Measurements from ENCODE around the gene UXS1. TPM values are rescaled to one million over a fixed set of nuclear protein-coding genes. Genes with fewer than 3 reads are reported as not detected.

The UXS1 gene
- total RNA-seq, 1 donor from 2014 or later, result 98.6 TPM

DNA sequence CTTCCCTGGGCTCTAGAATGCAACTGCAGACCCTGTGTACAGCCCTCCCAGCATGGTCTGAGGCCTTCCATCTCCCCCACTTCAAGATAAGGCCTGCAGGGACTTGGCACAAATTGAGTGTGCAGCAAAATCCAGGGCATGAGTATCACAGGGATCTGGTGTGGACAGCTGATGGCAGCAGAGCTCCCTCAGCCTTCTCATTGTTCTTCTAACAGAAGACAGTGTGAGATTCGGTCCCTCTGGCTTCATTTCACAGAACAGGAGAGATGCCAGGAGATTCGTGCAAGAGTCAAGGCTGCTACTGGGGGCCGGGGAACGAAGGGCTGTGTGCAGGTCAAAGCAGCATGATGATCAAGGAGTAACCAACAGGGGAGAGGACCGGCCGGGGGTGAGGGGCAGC lies 85.8 kb downstream of the UXS1 start:
- DNase-seq, result peak; percentile 47

DNA sequence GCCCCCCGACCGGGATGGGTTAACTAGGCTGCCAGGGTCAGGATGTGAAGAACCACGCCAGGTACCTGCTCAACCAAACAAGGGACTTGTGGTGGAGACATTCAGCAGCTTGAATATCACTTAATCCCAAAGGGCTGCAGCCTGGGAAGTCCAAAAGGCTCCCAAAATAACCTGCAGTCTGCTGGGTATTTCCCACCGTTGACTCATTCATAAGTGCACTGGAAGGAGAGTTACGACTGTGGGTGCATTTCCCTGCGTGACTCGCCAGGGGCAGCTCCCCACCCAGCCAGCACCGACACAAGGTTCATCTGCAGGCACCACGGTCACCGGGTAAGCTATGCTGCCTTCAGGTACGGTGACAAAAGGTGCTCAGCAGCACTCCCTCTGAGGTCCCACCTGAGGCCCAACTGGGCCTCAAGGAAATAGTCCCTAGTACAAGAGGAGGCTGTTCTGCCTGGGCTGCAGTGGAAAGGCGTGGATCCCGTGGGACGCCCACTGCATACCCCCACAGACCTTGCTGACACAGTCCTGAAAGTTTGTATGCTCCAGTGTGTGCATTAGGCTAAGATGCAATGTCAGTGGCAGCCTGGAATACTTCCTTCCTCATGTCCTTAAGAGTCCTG lies 86.5 kb downstream of the UXS1 start:
- no peak for DNase-seq

DNA sequence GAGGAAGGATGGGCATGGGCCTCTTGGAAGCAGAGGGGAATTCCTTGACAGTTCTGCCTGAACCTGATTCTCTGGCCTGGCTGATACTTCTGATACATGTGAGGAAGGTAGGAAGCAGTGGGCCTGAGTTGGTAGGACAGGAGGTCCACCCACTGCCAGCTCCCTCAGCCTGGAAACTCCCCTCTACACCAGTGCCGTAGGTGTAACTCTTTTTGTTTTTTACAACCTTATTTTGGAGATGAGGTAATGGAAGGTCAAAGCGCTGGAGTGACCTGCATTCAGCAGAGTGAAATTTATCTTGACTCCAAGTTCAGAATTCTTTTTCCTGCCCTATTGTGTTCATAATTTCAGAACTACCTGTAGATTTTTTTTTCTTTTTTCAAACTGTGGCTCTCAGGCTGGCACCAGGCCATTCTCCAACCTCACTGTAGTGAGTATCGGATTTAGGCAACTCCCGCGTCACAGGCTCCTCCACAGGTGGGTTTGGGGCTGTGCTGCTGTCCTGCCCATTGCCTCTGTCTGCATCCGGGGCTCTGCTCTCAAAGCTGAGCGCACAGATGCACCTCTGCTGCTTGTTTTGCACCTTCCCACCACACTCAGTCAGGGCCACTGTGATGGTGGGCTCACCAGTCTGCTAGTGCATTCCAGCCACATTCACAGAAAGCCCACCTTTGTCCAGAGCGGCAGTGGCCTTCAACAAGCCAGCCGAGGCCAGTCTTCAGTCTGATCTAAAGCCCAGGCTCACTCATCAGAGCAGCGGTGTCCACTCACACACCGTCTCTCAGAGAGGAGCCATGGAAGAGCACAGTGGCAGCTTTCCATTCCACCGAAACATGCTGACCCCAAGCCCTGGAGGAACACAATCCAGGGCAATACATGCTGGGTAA lies 87.2 kb downstream of the UXS1 start:
- DNase-seq, result no peak

DNA sequence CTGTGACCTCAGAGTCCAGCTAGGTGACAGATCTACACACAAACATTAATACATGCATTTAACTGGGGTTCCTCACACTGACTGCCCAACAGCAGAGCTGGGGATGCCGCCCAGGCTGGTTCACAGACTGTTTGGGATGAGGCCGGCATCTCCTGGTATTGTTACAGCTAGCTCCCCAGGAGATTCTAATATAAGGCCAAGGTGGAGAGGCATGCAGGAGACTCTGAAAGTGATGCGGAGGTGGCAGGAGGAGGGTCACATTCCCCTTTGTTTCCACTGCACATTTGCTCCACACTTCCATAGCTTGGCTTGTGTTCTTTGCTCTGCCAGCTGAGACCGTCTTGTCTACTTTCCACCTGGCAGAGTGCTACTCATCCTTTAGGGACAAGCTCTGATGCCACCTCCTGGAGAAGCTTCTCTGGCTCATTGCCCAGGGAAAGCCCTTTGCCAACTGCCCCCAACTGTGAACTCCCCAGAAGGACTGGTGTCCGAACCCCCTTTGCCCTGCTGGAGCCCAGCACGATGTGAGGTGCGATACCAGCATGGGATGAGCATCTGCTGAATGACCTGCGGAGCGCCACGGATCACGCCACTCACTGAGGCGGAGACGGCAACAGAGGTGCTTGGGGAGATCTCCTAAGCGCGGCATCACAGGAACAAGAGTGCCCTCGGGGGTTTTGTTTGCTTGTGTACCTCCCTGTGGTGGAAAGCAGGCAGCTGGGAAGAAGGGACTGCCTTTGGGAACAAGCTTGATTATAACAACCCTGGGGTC lies 88.8 kb downstream of the UXS1 start:
- no peak for DNase-seq

DNA sequence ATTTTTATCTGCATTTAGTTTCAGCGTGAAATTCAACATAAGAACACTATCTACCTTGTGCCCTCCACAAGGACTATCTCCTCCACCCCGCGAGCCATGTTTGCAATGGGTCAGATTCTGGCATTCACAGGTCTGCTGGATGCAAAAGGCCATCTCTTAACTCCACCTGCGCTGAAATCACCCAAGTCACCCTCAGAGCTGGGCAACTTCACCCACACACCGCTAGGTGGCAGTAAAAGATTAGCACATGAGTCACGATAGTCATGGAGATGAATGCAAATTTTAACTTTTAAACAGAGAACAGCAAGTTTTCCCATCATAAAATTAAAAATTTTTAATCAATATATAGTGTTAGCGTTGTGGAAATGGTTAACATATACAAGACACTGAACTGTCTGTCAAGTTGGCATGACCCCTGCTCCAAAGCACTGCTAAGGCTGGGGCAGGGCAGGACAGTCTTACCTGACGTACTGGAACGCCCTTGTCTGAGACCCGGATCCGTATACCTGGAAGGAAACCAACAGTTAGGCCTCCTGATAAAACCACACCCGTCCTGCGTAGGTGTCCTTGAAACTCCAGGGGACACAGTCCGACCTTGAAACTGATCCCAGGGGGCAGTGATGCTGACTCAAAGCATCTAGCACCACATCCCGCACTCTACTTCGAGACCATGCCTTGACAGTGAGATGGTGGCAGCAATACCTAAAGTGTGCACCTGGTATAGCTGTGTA lies 89.6 kb downstream of the UXS1 start:
- DNase-seq, result peak; percentile 16

DNA sequence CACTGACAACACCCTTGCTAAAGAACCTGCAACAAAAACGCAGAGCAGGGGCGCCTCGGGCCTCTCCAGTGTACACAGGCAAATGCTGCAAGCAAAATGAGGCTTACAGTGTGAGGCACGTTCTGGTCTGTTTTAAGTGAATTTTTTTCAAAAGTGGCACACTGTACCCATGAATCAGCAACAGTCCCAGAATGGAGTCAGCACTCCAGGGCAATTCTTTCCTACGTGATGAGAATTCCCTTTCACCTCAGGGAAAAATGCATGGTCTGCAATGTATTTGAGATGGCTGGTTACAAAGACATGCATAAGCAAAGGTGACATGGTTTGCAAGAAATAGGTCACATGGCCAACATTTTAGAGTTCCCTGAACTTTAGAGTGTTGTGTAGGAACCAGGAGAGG lies 94.4 kb downstream of the UXS1 start:
- DNase-seq, result no peak

DNA sequence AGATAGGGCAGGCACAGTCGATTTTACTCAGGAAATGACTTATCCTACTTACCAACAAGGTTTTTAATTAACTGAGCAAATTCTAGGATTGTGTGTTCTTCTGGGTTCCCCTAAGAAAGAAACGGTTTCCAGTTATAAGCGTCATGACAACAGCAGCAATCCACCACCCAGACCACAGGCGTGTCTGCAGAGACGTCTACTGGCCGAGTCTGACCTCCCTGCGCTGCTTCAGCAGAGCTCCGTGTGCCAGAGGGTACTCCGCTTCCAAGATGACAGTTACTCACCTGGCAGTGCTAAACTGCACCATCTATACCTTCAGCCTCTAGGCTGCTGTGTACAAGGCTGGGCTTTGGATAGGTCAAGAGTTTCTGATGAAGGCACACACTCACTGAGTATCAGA lies 95.4 kb downstream of the UXS1 start:
- no peak for DNase-seq

DNA sequence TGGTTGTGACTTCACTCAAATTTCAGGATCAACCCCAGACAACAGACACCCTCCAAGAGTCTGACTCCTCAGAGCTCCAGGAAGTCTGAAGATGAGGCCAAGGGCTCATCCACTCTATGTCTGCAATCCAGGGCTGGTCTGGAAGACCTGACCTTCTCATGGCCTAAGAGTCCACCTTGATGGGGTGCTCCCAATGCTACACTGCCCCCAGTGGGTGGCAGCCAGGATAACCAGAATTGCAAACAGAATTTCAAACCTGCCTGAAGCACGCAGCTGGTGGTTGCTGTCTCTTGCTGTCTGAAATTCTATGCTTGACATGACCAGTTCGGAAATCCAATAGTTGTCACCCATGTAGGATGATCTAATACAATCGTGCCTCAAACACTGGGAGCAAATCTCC lies 96.0 kb downstream of the UXS1 start:
- DNase-seq, result no peak

DNA sequence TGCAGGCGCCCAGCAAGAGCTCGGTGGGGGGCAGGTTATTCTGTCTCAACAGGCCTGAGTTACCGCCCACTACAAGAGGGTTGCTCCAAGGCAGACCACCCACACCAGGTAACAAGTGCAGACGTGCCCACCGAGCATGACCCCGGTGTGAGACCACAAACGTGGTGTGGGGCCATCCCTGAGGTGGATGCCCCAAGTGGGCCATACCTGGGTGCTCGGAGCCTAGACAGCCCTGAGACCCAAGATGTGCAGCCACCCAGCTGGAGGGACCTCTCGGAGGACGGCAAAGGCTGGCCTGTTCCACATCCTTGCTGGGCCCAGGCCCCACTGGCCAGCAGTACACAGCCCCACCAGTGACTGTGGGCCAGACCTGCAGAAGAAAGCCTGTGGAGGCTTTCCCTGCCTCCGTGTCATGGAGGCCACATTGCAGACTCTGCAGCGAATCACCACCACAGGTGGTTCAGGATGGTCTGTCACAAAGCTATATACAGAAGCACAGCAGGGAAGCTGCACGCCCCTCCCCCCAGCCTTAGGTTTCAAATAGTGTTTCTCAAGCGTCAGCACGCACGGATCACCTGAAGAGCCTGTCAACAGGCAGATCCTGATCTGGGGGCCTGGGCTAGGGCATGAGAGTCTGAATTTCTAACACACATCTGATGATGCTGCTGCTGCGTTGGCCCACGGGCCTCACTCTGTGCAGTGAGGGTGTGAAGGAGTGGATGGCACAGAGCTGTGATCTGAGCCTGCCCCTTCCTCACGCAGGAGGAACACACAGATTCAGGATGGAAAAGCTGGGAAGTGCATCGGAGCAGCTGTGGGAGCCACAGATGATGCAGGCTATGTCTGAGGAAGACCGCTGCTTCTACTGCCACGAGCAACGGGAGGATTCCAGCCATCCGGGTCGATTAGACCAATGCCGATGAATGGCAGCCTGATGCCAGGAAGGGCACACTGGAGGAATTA lies 96.8 kb downstream of the UXS1 start:
- DNase-seq, result no peak

DNA sequence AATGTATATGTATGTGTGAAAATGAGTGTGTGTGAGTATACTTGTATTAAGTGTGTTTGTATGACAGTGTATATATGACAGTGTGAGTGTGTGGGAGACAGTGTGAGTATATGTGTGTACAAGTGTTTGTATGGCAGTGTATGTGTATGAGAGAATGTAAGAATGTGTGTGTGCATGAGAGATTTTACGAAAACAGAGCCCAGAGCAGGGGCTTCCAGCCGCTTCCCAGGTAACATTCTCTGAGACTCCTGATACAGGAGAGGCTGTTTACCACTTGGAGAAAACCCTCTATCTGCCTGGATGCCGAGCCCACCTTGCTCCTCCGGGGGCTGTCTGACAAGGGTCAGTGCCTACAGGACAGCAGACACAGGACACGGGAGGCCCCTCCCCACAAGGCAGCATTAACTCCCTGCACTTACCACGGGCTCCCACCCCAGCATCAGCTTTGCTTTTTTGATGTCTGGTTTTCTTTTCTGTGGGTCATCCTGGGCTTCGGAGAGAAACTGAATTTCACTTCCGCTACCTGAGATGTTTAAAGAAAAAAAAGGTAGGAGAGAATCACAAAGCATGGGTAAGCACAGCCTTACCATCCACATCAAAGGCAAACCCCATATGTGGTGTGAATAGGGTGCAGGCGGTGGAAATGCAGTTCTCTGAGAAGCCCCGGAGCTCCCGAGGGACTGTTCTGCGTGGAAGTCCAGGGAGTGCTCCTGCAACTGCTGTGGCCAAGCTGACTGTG lies 97.6 kb downstream of the UXS1 start:
- no peak for DNase-seq

DNA sequence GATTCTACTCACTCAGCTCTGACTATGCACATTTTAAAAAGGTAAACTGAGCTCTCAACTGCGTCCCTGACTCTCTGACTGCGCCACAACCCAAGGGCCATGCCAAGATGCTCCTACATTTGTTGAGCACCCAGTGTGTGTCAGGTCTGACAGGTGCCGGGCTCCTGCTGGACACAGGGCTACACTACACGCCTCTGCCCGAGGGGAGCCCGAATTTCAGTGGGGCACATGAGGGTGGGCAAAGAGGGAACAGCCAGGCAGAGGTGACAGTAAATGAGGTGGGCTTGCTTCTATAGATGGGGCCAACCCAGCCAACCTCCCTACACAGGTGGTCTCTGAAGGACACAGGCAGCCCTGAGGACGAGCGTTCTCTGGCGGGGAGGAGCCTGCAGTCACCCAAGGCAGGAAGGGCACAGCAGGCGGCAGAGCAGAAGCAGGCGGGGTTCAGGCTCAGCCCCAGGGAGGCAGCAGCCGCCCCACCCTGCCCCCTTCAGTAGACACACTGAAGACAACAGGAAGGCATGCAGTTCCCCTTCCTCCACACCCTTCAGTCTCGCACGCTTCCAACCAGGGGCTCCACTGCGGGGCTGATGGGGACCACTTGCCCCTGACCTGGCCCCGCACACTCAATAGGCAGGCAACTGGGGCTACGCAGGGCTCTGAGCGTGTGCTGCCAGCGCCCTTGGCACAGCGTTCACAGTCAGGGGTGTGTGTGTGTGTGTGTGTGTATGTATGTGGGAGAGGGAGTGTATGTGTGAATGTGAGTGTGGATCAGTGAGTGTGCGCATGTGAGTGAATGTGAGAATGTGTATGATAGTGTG lies 98.4 kb downstream of the UXS1 start:
- no peak for DNase-seq

DNA sequence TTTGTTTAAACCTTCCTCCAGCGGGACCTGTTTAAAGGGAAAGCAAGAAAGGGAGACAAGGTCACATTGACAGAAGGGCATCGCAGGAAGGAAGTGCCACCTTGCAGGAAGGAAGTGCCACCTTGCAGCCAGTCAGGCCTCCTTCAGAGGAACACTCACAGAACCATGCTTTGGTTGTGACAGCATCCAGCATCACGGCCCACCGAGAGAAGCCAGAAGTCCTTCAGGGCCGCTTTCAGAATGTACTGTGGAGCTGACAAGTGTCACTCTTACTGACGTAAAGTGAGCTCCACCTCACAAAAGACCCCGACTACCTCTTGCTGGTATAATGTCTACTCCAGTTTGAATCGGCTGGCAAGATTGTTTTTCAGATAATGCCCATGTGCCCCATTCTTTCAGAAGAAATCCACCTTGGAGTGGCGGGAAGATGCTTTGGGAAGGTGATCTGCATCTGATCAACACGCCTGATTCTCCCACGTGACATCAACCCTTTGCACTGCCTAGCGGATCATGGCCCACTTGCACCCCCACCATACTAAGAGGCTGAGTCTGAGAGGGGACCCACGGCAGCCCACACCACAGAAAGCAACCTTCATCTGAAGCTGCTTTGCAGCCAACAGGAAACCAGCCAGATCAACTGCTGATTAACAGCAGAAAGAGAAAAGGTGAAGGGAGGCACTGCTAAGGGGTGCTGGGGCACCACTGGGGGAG lies 99.8 kb downstream of the UXS1 start:
- no peak for DNase-seq

DNA sequence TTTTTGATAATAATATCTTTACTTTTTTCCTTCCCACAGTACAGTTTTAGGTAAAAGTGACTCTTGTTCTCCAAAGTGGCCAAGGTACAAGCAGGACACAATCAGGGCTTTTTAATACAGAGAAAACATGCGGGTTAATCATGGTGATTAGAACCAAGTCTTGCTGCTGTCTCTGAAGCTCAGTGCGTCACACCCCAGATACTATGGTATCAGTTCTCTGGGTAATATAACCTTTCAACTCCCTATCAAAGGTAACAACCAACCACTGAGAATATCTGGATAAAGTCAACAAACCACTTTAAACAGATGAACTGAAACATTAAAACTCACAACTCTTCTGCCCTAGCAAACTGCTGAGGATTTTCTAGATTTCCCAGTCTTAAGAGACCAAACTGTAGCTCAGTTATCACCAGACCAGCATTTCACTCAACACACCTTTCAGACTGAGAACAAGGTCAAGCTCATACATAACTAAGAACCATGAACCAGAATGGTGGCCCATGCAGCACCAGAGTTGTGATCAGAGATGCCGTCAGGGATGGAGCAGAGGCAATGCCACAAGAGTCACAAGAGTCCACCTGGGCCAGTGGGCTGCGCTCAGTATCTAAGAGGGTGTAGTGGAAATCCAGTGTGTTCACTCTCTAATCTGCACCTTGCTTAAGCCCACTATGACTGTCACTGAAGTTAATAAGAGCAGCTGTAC lies 103.0 kb downstream of the UXS1 start:
- no peak for DNase-seq

DNA sequence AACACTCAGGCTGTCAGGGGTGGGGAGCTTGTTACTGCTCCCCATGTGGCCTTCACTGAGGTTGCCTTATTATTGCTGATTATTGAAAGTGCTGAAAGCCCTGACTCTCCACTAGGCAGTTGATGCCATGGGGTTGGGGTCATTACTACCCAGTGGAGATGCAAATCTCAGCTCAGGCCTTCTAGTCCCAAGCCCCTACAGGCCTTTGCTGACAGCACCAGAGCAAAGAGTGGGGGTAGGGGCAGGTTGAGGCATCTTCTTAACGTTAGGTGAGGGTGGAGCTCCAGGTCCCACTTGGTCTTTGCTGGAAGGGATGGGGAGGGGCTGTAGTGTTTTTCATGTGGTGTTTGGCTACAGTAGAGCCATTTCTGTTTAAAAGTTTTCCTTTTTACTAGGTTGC lies 104.5 kb downstream of the UXS1 start:
- no peak for DNase-seq

DNA sequence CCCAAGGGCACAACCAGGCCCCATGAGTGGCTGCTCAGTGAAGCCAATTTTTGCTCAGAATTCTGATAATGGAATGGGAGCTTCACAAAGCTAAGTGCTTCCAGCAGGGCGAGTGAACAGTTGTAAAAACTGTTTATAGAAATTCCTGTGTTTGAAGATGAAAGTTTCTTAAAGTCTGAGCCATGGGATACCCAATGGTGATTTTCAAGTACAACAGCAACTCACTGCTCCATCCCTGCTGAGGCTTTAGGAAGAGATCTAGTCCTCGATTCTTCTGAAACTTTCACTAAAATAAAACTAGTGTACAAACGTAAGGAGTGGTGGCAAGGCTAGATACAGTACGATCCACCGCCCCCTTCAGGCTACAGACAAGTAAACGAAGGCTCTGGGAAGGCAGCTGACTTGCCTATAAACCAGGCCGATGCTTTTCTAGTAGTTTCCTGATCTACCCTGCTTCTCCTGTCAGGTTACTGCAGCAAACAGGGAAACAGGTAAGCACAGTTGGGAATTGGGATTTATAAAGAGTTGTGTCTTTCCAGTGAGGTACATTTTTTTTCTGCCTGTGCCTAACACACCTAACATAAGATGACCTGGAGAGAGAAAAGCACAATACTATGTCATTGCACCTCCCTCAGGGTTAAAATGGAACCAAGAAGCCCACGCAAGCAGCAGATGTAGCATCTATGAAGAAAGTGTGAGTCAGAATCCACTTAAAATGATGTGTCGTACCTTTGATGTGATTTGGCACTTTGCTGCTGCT lies 108.7 kb downstream of the UXS1 start:
- DNase-seq, result no peak

DNA sequence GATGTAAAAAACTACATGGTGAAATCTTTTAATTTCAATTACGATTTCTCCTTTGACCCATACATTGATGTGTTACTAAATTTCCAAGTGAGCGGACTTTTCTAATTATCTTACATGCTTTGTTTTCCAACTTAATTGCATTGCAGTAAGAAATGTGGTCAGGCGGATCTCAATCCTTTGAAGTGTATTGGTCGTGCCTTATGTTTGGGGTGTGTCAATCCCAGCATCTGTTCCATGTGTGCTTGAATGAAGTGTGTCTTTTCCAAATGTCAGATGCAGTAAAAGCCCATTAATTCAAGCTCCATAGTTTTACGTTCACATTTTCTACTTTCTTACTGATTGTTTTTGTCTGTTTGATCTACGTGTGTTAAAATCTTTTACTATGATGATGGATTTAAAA lies 113.1 kb downstream of the UXS1 start:
- DNase-seq, result no peak

DNA sequence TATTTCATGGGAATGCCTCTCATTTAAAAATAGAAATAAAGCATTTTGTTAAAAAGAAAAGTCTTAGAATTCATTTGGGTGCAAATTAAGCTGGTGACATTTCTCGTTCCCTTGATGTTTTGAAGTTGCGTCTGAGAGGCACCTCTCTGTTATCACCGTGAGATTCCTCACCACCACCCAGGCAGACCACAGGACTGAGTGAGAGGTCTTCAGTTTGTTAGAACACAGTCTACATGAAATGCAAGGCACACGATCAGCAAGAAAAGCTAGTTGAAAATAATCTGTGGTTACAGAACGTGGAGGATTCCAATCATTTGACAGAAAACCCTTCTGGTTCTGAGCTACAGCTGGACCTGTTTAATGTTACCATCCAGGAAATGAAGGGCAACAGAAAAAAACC lies 116.0 kb downstream of the UXS1 start:
- DNase-seq, result no peak

DNA sequence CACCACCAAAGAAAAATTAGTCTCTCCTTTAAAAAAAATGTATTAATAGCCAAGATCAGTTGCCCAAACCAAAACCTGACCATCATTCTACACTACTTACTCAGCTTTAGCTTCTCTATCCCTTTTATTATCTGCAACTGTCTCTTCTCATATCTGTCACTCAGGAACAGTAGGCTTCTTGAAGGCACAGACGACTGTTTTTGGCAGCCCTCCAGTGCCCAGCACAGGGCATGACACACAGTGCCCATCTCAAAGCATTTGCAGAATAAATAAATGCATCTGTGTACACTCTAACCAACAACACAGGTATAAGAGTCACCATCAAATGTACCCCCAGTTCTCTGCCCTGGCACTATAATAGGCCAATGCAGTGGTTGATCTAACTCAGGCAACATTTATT lies 117.2 kb downstream of the UXS1 start:
- no peak for DNase-seq

Data from occipital lobe (tissue), 2 donors.